Transverse colon (tissue), 4 donors: ENCODE data around the gene KMT2C. TPM values are rescaled to one million over a fixed set of nuclear protein-coding genes. Genes with fewer than 3 reads are reported as not detected.

ENCODE experiments used
- DNase-seq: peaks from one replicate; pipeline ENCODE4 v3.0.0-alpha.2; 2019
- H3K27ac ChIP-seq, 4 donors: fragments of 200-600 bp; sonication (generic); 2 replicates each; pipeline ENCODE4 v1.5.1; 2016 to 2018; ENCODE audit warnings: inconsistent platforms in 4 of 4
- H3K27me3 ChIP-seq: fragments of 200-600 bp; sonication (generic); 2 replicates; pipeline ENCODE4 v1.5.1; 2017; ENCODE audit warnings: inconsistent platforms
- H3K36me3 ChIP-seq, 4 donors: fragments of 200-600 bp; sonication (generic); 2 replicates each; pipeline ENCODE4 v1.5.1; 2017 to 2019; ENCODE audit warnings: inconsistent platforms in 4 of 4
- H3K4me1 ChIP-seq, 4 donors: fragments of 200-600 bp; sonication (generic); 2 replicates each; pipeline ENCODE4 v1.5.1; 2017 to 2020; ENCODE audit warnings: inconsistent platforms in 4 of 4
- H3K4me3 ChIP-seq, 4 donors: fragments of 200-600 bp; sonication (generic); 1 replicate in 1 of 4; 2 replicates in 3 of 4; pipeline versions ENCODE4 v1.5.1 to v1.6.1; 2017 to 2019; ENCODE audit warnings: inconsistent platforms in 4 of 4
- H3K9me3 ChIP-seq, 2 donors: fragments of 200-600 bp; sonication (generic); 2 replicates each; pipeline ENCODE4 v1.5.1; 2017 to 2019; ENCODE audit warnings: inconsistent platforms in 2 of 2
- CTCF ChIP-seq, 5 experiments: fragments of 200-600 bp in 3 of 5; fragments of 450-650 bp in 2 of 5; sonication (generic) in 3 of 5; IDR thresholded peaks; 1 replicate in 2 of 5; 2 replicates in 3 of 5; pipeline ENCODE4 v1.5.1; 2016 to 2017; ENCODE audit warnings: antibody characterized with exemption in 5 of 5, inconsistent platforms in 3 of 5, mild to moderate bottlenecking in 2 of 5, moderate library complexity in 1 of 5
- EP300 ChIP-seq: sonication (generic); formaldehyde crosslinking; IDR thresholded peaks from one replicate; pipeline ENCODE4 v1.6.1; 2017; ENCODE audit warnings: antibody characterized with exemption, low read depth
- POLR2A ChIP-seq: fragments of 450-650 bp; IDR thresholded peaks from one replicate; pipeline ENCODE4 v1.6.1; 2016; ENCODE audit warnings: antibody characterized with exemption, mild to moderate bottlenecking, moderate library complexity
- POLR2AphosphoS5 ChIP-seq, 3 donors: sonication (generic); formaldehyde crosslinking; IDR thresholded peaks; one replicate each; pipeline ENCODE4 v1.6.1; 2016; ENCODE audit warnings: antibody characterized with exemption in 3 of 3
- WGBS, 2 donors: methylation state at CpG; one replicate each; pipeline ENCODE4 v1.1.5; 2018; ENCODE audit warnings: low coverage in 1 of 2; 5-methylcytosine and 5-hydroxymethylcytosine counted together
- in situ Hi-C, 4 donors: fragments of 200-750 bp; cut with MboI; loops; one replicate each; pipeline versions ENCODE4 v1.15.0 to v1.15.1; 2017; ENCODE audit warnings: low sequenced_read_pairs in 3 of 4, low pct_ligation_motif_present in 1 of 4, low pct_unique_long_range_greater_than_20kb in 1 of 4
- intact Hi-C: fragments of 100-400 bp; cut with DNase I; formaldehyde crosslinking; loops from one replicate; pipeline ENCODE4 v1.15.1; 2023; ENCODE audit warnings: low total_unique reads
- total RNA-seq, 4 donors: library from RNA; depleted of rRNA; stranded (reverse); fragments of >200 nt; gene quantifications; one replicate each; pipeline ENCODE4 v1.1.0, GENCODE V29; 2016

The KMT2C gene
- total RNA-seq, 4 donors from 2014 or later: 72.6 to 99.5 (median 83.8) TPM

- TF ChIP-seq POLR2A: no peak
- TF ChIP-seq POLR2AphosphoS5 (IDR thresholded peaks at IDR 0.05): no peak
- TF ChIP-seq CTCF (IDR thresholded peaks at IDR 0.05): no peak
- no peak for TF ChIP-seq EP300
- WGBS, 2 donors: 97 to 100% methylated on average over 3 of the region's 3 CpGs
These were observed 84.6 kb downstream of the KMT2C start for GRCh38 chr7:152351168-152351567.

GRCh38 chr7:152347888-152348287 is 87.9 kb downstream of the KMT2C start:
- no peak overlapping the region for H3K27ac ChIP-seq
- H3K36me3 ChIP-seq: no peaks in the 10 kb centered on the region
- WGBS, 2 donors: 97 to 100% methylated on average over 2 of the region's 2 CpGs
- intact Hi-C loops: no loop called here
- no peaks in the 10 kb centered on the region for H3K27me3 ChIP-seq
- in situ Hi-C loops: loop anchor here in 2 of 4 donors (25.0 kb wide), 2 partner anchors 339 to 364 kb away; partner anchors contain the start of gene XRCC2 (in 1 of the 2)
- peaks cover 0 to under 1% (median 0%) of the 10 kb centered on the region in 4 donors for H3K4me1 ChIP-seq
- TF ChIP-seq CTCF (IDR thresholded peaks at IDR 0.05) (no peak), POLR2AphosphoS5 (IDR thresholded peaks at IDR 0.05) (no peak), EP300 (no peak), POLR2A (no peak)
- H3K9me3 ChIP-seq: no peaks in the 10 kb centered on the region
- H3K4me3 ChIP-seq: no peak overlapping the region
- no peak for DNase-seq

More at GRCh38 chr7:152351168-152351567, 84.6 kb downstream of the KMT2C start:
- Histone ChIP-seq H3K9me3 (no peaks in the 10 kb centered on the region), H3K27me3 (no peaks in the 10 kb centered on the region), H3K36me3 (no peaks in the 10 kb centered on the region), H3K27ac (no peak overlapping the region), H3K4me3 (no peak overlapping the region), H3K4me1 (no peaks in the 10 kb centered on the region)
- intact Hi-C loops: no loop called here
- in situ Hi-C loops: no loop called here
- no peak for DNase-seq

- 53 to 64% methylated on average over 2 of the region's 2 CpGs for WGBS, 2 donors
- H3K27me3 ChIP-seq: no peaks in the 10 kb centered on the region
- DNase-seq: no peak
- TF ChIP-seq POLR2AphosphoS5 (IDR thresholded peaks at IDR 0.05): no peak
- no peak for TF ChIP-seq EP300
- TF ChIP-seq CTCF (IDR thresholded peaks at IDR 0.05): no peak
- TF ChIP-seq POLR2A: no peak
- no peaks in the 10 kb centered on the region for H3K9me3 ChIP-seq
- no peaks in the 10 kb centered on the region for H3K36me3 ChIP-seq
- no peak overlapping the region for H3K27ac ChIP-seq
- intact Hi-C loops: no loop called here
- peaks cover 0 to 21% (median 5%) of the 10 kb centered on the region in 4 donors for H3K4me1 ChIP-seq
- in situ Hi-C loops: loop anchor here in 2 of 4 donors (25.0 kb wide), 2 partner anchors 343 to 368 kb away; partner anchors contain the start of gene XRCC2 (in 1 of the 2)
- H3K4me3 ChIP-seq: no peak overlapping the region
These were observed 91.5 kb downstream of the KMT2C start for GRCh38 chr7:152344253-152344652.

- H3K4me3 ChIP-seq: no peak overlapping the region
- WGBS, 2 donors: 91 to 100% methylated on average over 1 to 2 of the region's 2 CpGs
- H3K9me3 ChIP-seq: no peaks in the 10 kb centered on the region
- TF ChIP-seq CTCF (IDR thresholded peaks at IDR 0.05) (no peak), POLR2A (no peak), POLR2AphosphoS5 (IDR thresholded peaks at IDR 0.05) (no peak), EP300 (no peak)
- H3K27ac ChIP-seq: no peak overlapping the region
- in situ Hi-C loops (loop anchor here in 2 of 4 donors (25.0 kb wide), 2 partner anchors 345 to 370 kb away; partner anchors contain the start of gene XRCC2 (in 1 of the 2)), intact Hi-C loops (no loop called here)
- DNase-seq: no peak
- no peaks in the 10 kb centered on the region for H3K36me3 ChIP-seq
- no peaks in the 10 kb centered on the region for H3K27me3 ChIP-seq
- peaks cover 0 to 30% (median 5%) of the 10 kb centered on the region in 4 donors for H3K4me1 ChIP-seq
These were observed 93.0 kb downstream of the KMT2C start for GRCh38 chr7:152342796-152343195.
